ENCODE measurements around the gene STAB2. TPM values are rescaled to one million over a fixed set of nuclear protein-coding genes. Genes with fewer than 3 reads are reported as not detected.

STAB2 gene
- polyA plus RNA-seq, 1 donor from 2014 or later, result not detected

DNA sequence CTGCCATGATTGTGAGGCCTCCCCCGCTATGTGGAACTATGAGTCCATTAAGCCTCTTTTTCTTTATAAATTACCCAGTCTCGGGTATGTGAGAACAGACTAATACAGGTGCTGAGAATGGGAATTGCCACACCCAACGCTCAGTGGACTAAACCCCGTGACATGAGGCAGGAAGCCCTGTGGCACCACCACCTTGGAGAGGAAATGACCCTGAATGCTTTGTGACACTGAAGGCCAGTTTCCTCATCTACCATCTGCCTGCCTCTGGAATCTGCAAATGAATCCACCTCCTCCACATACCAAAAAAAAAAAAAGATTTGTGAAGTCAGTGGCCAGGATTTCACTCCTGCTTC, 212.4 kb downstream of the STAB2 start:
- H4K20me1 ChIP-seq (ENCODE audit: insufficient read depth), result no peaks in the 10 kb centered on the region
- no peaks in the 10 kb centered on the region for H3K36me3 ChIP-seq (ENCODE audit: insufficient read depth, low read length)

DNA sequence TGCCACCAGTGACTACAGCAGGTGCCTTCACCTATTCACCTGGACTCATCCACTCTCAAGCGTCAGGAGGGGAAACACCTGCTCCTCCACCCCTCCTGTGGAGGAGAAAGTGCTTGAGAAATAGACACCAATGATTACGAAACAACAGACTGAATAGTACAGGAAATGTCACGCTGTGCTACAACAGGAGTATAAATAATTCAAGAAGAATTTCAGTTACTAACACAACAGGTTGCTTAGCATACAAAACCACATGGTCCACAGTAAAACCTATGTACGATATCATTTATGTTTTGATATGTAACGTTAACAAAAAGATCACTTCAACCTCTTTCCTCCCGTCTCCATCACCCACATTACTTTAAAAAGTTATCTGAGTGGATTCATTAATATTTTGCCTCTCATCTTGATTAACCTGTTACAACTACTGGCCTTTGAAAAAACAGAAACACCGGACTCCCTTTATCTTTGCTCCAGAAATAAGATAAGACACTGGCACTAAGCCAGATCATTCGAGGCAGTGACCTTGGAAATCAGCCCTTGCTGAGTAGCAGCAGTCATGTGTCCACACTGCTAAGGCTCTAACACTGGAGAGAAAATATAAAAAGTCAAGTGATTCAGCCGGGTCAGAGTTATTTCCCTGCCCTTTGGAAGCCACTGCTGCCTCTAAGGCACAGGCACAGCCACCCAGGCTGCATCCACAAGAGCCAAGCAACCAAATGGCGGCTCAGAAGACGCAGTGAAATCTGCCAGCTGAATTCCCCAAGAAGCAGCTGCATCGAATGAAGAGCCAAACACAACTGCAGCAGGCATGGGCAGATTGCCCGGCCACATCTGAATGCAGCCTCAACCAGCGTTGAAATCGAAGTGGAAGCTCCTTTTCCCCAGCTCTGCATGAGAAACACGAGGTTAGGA, 213.0 kb downstream of the STAB2 start:
- peaks cover 3% of the 10 kb centered on the region for H3F3A ChIP-seq (ENCODE audit: insufficient read depth, low read length, poor library complexity, severe bottlenecking)
- no peak overlapping the region for H3K4me3 ChIP-seq (ENCODE audit: low read length)
- no peak overlapping the region for H3K4me2 ChIP-seq (ENCODE audit: low read length)
- no peaks in the 10 kb centered on the region for H4K20me1 ChIP-seq (ENCODE audit: insufficient read depth)
- H3K79me2 ChIP-seq (replicated peaks; ENCODE audit: insufficient read depth, low read length), result no peaks in the 10 kb centered on the region
- H3K9ac ChIP-seq (ENCODE audit: low read length), result no peak overlapping the region
- H3K9me2 ChIP-seq (ENCODE audit: insufficient read depth, low read length), result no peaks in the 10 kb centered on the region
- no peaks in the 10 kb centered on the region for H3K9me3 ChIP-seq (ENCODE audit: low read length)
- H3K36me3 ChIP-seq (ENCODE audit: insufficient read depth, low read length), result no peaks in the 10 kb centered on the region
- H3K27me3 ChIP-seq (ENCODE audit: insufficient read depth, low read depth, low read length), result no peaks in the 10 kb centered on the region
- TF ChIP-seq TAF1 (IDR thresholded peaks at IDR 0.05; ENCODE audit: low read depth) (no peak), MXI1 (conservative IDR thresholded peaks at IDR 0.05; ENCODE audit: poor library complexity, severe bottlenecking) (no peak), POLR2AphosphoS5 (IDR thresholded peaks at IDR 0.05) (no peak), RAD21 (conservative IDR thresholded peaks at IDR 0.05) (no peak)
- TF ChIP-seq, protein P1, sequence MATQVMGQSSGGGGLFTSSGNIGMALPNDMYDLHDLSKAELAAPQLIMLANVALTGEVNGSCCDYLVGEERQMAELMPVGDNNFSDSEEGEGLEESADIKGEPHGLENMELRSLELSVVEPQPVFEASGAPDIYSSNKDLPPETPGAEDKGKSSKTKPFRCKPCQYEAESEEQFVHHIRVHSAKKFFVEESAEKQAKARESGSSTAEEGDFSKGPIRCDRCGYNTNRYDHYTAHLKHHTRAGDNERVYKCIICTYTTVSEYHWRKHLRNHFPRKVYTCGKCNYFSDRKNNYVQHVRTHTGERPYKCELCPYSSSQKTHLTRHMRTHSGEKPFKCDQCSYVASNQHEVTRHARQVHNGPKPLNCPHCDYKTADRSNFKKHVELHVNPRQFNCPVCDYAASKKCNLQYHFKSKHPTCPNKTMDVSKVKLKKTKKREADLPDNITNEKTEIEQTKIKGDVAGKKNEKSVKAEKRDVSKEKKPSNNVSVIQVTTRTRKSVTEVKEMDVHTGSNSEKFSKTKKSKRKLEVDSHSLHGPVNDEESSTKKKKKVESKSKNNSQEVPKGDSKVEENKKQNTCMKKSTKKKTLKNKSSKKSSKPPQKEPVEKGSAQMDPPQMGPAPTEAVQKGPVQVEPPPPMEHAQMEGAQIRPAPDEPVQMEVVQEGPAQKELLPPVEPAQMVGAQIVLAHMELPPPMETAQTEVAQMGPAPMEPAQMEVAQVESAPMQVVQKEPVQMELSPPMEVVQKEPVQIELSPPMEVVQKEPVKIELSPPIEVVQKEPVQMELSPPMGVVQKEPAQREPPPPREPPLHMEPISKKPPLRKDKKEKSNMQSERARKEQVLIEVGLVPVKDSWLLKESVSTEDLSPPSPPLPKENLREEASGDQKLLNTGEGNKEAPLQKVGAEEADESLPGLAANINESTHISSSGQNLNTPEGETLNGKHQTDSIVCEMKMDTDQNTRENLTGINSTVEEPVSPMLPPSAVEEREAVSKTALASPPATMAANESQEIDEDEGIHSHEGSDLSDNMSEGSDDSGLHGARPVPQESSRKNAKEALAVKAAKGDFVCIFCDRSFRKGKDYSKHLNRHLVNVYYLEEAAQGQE (IDR thresholded peaks at IDR 0.05; ENCODE audit: borderline replicate concordance), result no peak
- no peak overlapping the region for H3K27ac ChIP-seq (ENCODE audit: low read length)
- H2AFZ ChIP-seq (ENCODE audit: low read depth, low read length), result no peak overlapping the region

More for the DNA sequence above, 212.4 kb downstream of the STAB2 start:
- no peak overlapping the region for H3K4me2 ChIP-seq (ENCODE audit: low read length)
- H3K27me3 ChIP-seq (ENCODE audit: insufficient read depth, low read depth, low read length), result no peaks in the 10 kb centered on the region
- no peaks in the 10 kb centered on the region for H3K9me2 ChIP-seq (ENCODE audit: insufficient read depth, low read length)
- no peak overlapping the region for H3K4me3 ChIP-seq (ENCODE audit: low read length)
- no peak overlapping the region for H3K27ac ChIP-seq (ENCODE audit: low read length)
- TF ChIP-seq SMC3 (conservative IDR thresholded peaks at IDR 0.05; ENCODE audit: poor library complexity) (no peak), POLR2AphosphoS5 (IDR thresholded peaks at IDR 0.05) (no peak), RAD21 (conservative IDR thresholded peaks at IDR 0.05) (no peak), EP300 (conservative IDR thresholded peaks at IDR 0.05; ENCODE audit: poor library complexity, severe bottlenecking) (no peak), MXI1 (conservative IDR thresholded peaks at IDR 0.05; ENCODE audit: poor library complexity, severe bottlenecking) (no peak), TAF1 (IDR thresholded peaks at IDR 0.05; ENCODE audit: low read depth) (no peak), EZH2 (IDR thresholded peaks at IDR 0.05; ENCODE audit: borderline replicate concordance, insufficient read depth, low read length, poor library complexity, severe bottlenecking) (no peak)
- TF ChIP-seq, protein P1 (IDR thresholded peaks at IDR 0.05; ENCODE audit: borderline replicate concordance), result no peak
- TF ChIP-seq, protein P2, sequence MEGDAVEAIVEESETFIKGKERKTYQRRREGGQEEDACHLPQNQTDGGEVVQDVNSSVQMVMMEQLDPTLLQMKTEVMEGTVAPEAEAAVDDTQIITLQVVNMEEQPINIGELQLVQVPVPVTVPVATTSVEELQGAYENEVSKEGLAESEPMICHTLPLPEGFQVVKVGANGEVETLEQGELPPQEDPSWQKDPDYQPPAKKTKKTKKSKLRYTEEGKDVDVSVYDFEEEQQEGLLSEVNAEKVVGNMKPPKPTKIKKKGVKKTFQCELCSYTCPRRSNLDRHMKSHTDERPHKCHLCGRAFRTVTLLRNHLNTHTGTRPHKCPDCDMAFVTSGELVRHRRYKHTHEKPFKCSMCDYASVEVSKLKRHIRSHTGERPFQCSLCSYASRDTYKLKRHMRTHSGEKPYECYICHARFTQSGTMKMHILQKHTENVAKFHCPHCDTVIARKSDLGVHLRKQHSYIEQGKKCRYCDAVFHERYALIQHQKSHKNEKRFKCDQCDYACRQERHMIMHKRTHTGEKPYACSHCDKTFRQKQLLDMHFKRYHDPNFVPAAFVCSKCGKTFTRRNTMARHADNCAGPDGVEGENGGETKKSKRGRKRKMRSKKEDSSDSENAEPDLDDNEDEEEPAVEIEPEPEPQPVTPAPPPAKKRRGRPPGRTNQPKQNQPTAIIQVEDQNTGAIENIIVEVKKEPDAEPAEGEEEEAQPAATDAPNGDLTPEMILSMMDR (IDR thresholded peaks at IDR 0.05; ENCODE audit: poor library complexity, severe bottlenecking), result no peak
- peaks cover 3% of the 10 kb centered on the region for H3F3A ChIP-seq (ENCODE audit: insufficient read depth, low read length, poor library complexity, severe bottlenecking)
- H3K9ac ChIP-seq (ENCODE audit: low read length), result no peak overlapping the region
- no peaks in the 10 kb centered on the region for H3K79me2 ChIP-seq (replicated peaks; ENCODE audit: insufficient read depth, low read length)
- no peaks in the 10 kb centered on the region for H3K9me3 ChIP-seq (ENCODE audit: low read length)
- H2AFZ ChIP-seq (ENCODE audit: low read depth, low read length), result no peak overlapping the region

All from neural cell (in vitro differentiated cells).